Iris pigment epithelial cell (primary cell): Measurements from ENCODE around the gene MLLT10.
"Not testable (repeated sequence)": the region's sequence is repeated elsewhere in the genome, so short reads cannot be mapped to it uniquely, and the experiment has no call there.

Experiments
- DNase-seq: peaks from one replicate; pipeline ENCODE4 v3.0.0-alpha.2; 2011; ENCODE audit warnings: low read depth

Gene MLLT10

DNA sequence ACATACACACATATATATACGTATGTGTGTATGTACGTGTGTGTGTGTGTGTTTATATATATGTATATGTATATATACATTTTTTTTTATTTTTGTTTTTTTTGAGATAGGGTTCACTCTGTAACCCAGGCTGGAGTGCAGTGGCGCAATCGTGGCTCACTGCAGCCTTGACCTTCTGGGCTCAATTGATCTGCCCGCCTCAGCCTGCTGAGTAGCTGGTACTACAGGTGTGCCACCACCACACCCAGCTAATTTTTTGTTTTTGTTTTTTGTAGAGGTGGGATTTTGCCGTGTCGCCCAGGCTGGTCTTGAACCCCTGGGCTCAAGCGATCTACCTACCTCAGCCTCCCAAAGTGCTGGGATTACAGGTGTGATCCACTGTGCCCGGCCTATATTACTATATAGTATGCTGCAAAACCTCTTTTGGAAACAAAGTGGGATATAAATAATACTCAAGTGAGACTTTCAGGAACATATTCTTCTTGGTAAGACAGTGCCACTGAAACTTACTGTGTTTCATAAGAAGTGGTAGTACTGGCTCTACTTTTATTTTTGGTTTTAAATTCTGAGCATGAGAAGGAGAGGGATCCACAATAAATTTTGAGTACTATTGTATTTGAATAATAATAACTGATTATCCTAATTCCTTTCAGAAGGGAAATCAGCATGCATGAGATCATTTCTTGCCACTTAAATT lies 51.0 kb downstream of the MLLT10 start:
- DNase-seq = no peak

DNA sequence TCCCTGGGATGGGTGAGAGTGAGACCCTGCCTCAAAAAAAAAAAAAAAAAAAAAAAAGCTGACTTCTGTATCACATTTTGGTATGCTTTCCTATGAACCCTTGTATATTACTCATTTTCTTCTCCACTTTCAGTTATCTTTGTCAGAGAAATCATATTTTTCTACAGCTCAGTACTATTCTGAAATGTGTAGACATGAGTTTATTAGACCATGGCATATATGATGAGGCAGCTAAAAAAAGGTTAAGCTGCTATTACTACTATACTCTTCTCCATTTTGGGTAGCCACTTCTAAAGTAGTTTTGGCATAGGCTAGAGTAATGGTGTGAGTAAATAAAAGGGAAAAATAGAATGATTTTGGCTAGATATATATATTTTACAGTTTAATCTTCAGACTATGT lies 53.4 kb downstream of the MLLT10 start:
- no peak for DNase-seq

DNA sequence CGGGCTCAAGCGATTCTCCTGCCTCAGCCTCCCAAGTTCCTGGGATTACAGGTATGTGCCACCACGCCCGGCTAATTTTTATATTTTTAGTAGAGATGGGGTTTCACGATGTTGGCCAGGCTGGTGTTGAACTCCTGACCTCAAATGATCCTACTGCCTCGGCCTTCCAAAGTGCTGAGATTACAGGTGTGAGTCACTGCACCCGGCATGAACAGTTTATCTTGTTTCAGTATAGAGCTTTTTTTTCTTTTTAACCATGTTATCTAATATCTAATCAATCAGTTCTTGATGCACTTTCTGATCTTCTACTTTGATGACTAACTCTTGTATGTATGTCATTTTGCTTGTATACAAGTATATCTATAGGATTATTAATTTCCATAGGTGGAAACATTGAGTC lies 54.1 kb downstream of the MLLT10 start:
- DNase-seq = peak; percentile 20

DNA sequence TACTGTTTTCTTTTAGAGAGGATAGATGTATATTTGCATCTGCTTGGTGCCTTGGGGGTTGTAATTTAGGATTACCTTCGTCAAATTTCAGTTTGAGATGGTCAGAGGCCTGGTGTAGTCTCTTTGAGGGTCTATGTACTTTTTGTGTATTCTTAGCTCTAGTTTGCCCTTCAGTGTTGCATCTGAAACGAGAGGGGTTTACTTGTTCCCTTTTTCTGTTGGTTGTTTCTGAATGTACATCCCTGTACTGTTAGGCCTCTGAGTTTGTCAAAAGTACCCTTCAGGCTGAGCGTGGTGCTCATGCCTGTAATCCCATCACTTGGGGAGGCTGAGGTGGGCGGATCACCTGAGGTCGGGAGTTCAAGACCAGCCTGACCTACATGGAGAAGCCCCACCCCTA lies 60.0 kb downstream of the MLLT10 start:
- DNase-seq = no peak

DNA sequence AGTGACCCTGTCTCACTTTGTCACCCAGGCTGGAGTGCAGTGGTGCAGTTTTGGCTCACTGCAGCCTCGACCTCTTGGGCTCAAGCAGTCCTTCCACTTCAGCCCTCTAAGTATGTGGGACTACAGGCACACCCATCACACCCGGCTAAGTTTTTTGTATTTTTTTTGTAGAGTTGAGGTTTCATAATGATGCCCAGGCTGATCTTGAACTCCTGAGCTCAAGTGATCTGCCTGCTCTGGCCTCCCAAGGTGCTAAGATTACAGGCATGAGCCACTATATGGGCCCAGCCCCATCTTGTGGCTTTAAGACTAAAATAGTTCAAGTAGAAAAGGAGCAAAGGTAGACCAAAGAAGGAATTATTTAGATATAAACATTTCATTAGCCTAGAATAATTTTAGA lies 65.5 kb downstream of the MLLT10 start:
- DNase-seq = no peak

DNA sequence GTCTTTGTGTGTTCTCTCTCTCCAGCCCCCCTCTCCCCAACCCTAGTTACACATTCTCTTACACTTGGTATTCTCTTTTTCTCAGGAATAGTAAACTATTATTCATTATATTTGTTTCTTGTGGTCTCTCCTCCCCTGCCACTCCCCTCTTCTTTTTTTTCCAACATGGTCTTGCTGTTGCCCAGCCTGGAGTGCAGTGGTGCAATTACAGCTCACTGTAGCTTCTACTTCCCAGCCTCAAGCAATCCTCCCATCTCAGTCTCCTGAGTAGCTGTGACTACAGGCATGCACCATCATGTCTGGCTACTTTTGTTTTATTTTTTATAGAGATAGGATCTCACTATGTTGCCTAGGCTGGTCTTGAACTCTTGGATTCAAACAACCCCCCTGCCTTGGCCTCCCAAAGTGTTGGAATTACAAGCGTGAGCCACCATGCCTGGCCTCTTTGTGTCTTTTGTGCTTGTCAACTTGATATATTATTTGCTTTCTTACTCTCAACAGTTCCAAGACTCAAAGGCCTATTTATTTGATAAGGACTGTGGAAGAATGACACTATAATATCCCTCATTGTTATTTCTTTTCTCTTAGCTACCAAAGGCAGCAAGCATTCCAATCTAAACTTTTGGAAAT lies 66.9 kb downstream of the MLLT10 start:
- no peak for DNase-seq

DNA sequence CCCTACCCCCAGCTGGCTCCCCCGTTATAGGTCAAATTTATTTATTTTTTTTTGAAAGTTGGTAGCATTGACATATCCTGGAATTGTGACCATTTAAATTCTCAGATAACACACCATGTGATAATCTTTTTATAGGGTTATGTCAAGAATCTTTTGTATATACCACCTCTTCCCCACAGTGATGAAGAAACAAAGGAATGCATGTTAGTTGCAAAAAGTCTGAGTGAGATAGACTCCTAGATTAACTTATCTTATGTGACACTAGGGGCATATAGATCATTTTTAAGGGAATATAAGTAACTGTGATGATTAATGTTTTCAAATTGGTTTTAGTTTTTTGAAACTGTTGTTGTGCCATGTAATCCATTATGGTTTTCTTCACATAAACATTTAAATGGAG lies 68.3 kb downstream of the MLLT10 start:
- DNase-seq = peak; percentile 43

DNA sequence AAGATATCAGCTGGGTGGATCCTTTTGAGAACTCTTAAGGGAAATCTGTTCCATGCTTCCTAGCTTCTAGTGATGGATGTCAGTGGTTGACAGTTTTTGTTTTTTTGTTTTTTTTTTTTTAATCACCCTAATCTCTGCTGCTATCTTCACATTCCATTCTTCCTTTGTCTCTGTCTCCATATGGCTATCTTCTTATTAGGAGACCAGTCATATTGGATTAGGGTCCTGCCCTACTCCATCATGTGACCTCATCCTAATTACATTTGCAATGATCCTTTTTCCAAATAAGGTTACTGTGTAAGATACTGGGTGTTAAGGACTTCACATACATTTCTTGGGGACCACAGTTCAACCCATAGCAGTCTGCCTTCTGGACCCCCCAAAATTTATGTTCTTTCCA lies 69.7 kb downstream of the MLLT10 start:
- no peak for DNase-seq

DNA sequence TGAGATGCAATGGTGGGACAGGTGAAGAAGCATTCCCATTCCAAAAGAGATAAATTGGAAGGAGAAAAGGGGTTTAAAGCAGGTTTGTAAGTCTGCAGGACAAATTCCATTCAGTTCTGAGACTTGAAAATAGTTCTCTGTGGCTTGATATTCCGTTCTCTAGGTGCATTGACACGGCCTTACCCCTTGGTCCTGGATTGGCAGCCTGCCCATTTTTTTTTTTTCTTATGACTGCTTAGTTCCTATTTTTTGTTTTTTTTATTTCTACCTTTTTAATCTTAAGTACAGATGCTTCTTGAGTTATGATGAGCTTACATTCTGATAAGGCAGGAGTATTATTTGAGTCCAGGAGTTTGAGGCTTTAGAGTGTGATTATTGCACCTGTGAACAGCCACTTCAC lies 70.6 kb downstream of the MLLT10 start:
- no peak for DNase-seq

DNA sequence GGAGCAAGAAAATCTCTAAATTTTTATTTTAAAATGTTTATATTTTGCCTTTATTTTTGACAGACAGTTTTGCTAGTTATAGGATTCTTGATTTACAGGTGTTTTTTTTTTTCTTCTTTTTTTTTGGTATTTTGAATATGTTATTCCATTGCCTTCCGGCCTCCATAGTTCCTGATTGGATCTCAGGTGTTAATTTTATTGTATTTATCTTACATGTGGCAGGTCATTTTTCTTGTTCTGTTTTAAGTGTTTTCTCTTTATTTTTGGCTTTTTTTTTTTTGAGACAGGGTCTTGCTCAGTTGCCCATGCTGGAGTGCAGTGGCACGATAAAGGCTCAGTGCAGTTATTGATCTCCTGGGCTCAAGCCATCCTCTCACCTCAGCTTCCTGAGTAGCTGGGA lies 73.9 kb downstream of the MLLT10 start:
- DNase-seq = no peak

DNA sequence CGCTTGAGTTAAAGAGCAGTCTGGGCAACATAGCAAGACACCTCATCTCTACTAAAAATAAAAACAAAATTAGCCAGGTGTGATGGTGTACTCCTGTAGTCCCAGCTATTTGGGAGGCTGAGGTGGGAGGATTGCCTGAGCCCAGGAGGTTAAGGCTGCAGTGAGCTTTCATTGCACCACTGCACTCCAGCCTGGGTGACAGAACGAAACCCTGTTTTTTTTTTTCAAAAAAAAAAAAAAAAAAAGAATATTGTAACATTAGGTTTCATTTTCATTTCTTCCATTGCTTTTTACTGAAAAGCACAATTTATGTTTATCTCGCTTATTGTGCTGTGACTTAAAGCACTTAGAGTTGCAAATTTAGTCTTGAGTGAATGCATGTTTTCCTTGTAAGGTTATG lies 80.0 kb downstream of the MLLT10 start:
- DNase-seq = no peak

DNA sequence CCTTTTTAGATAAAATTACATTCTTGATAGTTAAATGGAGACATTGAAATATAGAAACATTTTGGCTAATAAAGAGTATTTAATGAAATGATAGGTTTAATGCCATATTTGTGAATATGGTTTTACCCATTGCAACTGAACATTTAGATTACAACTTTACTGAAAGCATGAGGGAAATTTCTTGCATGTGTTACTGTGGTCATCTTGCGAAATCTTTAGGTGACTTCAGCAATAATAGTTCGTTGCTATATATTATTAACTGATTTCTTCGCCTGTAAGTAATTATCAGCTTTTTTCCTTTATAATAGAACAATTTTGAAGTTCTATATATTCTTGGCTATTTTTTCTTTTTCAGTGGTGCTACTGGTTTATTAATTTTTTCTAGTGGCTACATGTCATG lies 83.2 kb downstream of the MLLT10 start:
- DNase-seq = peak; percentile 53

DNA sequence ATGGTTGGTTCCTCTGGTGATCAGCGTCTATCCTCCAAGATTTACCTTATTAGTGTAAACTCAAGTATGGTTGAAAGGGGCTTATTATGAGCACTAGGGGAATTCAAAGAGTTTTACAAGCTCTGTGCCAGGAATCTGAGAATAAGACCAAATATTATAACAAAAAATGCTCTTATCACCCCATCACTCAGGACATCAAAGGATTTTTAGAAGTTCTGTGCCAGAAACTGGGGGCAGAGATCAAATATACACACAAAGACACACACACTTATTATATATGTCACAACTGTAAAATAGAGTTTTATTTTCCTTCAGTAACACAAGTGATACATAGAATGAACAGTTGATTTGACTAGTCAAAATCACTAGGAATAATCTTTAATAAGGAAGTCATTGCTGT lies 89.3 kb downstream of the MLLT10 start:
- no peak for DNase-seq

DNA sequence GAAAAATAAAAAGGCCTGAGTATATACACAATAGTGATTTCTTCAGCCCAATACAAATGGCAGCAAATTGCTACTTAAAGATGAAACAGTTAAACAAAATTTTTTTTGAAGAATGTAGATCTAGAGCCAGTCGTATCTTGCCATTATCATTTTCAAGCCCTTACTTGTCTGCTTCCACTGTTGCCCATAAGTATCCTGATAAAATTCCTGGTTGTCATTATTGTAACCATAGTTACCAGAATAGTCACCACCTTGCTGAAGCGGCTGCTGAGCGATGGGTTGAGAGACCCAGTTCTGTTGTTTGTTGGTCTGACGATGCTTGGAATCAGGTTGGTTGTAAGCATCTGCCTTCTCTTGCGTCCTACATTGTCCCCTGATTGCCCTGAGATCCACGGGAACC lies 90.4 kb downstream of the MLLT10 start:
- not testable (repeated sequence) for DNase-seq

DNA sequence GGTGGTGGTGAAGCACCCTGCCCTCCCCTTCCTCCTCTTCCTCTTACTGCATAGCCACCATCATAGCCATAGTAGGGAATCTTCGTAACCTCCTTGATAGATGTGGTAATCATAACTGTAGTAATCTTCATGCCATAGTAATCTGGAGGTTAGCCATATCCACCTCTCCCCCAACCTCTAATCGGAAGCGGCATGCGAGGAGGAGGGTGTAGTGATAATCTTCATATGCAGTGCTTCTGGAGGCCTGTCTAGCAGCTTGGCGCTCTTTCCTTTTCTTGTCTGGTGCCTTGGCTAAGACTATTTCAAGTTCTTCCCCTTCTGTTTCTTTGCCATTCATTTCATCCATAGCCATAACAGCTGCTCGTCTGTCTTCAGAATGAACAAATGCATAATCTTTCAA lies 90.9 kb downstream of the MLLT10 start:
- DNase-seq = no peak

DNA sequence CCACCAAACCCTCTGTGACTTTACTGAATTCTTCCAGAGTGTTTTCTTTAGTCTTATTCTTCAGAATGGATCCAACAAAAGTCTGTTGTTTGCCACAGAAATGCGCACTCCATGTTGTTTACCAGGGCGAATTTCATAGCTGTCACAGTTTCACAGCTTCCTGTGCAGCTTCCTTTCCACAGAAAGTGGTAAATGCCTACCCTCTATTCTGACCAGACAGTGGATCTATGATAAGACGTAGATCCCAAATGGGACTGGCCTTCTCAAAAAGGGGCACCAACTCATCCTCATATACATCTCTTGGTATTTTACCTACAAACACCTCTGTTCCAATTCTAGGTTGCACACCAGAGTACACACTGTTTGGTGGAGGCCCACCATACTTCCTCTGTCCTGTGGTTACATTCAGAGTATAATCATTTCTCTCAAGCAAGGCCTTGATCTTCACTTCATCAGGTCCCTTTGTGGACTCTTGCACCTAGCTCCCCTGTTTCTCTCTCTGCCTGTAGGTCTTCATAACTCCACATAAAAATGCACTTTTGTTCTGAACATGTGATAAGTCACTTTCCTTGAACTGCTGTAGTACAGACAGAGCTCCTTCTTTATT lies 91.7 kb downstream of the MLLT10 start:
- DNase-seq = no peak

DNA sequence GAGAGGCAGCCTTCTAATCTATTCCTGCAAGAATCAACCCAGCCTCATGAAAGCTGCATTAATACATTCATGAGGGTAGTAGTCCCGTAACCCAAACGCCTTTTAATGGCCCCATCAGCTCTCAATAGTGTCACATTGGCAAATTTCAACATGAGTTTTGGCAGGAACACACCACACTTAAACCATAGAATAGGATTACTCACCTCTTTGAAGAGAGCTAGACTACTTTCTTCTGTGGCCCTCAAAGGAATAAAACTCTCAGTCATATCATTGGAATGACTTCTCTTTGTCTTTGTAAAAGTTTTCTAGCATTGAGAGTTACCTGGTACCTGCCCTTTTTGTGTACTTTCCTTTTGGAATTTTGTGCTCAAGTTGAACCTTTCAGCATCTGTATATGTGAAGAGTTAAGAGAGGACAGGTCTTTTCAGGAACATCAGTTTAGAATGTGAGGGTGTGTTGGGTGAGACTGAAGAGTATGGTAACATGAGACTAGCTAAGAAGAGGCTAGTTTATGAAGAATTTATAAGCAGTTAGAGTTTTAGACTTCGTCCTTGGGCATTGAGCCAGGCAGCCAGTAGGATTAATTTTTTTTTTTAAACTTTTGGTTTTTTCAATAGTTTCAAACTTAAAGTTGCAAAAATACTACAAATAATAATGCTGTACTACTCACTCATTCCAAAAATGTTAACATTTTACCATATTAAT lies 92.6 kb downstream of the MLLT10 start:
- DNase-seq = peak; percentile 60

DNA sequence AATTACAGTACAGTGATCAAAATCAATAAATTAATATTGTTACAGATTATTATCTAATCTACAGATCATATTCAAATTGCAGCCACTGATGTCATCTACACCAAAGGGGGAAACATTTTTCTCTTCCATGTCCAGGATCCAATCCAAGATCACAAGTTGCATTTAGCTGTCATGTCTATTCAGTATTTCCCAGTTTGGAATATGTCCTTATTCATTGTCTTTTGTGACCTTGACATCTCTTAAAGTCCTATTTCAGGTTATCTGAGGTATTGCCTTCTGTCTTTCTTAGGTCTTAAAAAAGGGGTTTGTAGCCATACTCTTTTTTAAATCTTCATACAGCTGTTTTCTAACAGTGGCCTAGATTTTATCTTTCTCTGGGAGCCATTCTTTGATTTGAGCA lies 93.3 kb downstream of the MLLT10 start:
- no peak for DNase-seq

DNA sequence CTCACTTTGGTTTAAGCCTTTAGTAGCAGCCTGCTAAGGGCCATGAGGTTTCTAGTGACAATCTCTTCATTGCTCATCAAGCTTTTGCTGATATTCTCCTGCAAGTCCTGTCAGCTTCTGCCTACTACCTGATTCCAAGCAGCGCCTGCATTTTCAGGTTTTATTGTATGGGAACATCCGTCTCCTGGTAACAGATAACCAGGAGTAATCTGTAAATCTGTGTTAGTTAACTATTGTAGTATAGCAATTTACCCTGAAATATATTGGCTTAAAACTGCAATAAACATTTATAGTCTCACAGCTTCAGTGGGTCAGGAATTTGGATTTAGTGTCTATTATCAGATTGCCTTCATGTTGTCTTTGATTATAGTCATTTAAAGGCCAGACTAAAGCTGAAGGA lies 94.0 kb downstream of the MLLT10 start:
- DNase-seq = no peak

DNA sequence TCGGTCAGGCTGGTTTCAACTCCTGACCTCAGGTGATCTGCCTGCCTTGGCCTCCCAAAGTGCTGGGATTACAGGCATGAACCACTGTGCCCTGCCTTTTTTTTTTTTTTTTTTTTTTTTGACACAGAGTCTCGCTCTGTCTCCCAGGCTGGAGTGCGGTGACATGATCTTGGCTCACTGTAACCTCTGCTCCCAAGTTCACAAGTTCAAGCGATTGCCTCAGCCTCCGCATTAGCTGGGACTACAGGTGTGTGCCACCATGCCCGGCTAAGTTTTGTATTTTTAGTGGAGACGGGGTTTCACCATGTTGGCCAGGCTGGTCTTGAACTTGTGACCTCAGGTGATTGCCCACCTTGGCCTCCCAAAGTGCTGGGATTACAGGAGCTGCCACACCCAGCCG lies 94.6 kb downstream of the MLLT10 start:
- not testable (repeated sequence) for DNase-seq

DNA sequence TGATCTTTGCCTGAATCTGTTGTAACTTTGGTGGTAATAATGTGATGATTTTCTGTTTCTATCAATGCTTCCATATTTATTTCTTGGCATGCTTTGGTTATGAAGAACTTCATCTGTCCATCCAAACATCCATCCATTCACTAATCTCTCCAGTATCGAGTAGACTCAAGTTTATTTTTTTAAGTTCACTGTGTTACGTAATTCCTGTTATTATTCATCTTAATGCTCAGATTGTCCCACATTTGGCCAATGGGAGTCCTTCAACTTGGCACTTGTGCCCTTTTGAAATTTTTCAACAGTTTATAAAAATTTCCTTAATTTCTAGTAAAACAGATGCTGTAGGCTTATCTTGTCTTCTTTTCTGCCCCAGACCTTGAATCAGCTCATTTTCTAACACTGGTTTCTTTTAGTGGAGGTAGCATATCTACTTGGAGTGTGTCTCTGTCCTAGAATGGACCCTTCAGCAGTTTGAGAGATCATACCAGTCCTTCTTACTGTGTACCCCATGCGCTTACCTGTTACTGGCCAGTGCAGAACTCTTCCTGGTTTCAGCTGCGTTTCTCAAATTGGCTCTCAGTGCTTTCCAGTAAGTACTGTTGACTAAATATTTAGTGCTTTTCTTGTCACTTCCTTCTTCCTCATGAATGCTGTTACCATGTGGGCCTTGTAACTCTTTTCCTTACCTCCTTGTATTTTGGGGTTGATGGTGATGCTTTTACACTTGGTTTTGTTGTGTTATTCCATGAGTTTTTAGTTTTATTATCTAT lies 100.8 kb downstream of the MLLT10 start:
- DNase-seq = peak; percentile 44

DNA sequence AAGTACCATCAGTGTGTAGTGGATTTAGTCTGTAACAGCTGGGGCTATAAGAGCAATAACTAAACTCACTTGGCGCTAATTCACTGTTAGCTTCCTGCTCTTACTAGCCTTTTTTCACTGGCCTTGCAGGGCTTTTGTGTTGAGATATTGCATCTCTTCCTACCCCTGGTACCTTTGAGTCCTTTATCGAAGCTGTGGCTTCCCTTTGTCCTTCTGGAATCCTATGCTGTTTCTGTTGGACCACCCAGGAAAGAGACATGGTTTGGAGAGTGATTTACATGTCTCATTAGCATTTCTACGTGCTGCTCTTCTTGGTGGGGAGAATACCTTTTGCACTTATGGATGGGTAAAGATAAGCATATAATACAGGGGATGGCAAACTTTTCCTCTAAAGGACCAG lies 103.8 kb downstream of the MLLT10 start:
- no peak for DNase-seq
